ENCODE results near the gene OPA3.

- TF ChIP-seq CTCF (IDR thresholded peaks at IDR 0.05; ENCODE audit: insufficient read depth, low read length): no peak
- no peak for TF ChIP-seq POLR2AphosphoS5 (IDR thresholded peaks at IDR 0.05; ENCODE audit: low read depth)
- no peak for TF ChIP-seq REST (IDR thresholded peaks at IDR 0.05; ENCODE audit: insufficient replicate concordance, low read depth)
- TF ChIP-seq GABPA (IDR thresholded peaks at IDR 0.05; ENCODE audit: low read depth): no peak
- no peak for TF ChIP-seq SPI1 (IDR thresholded peaks at IDR 0.05; ENCODE audit: borderline replicate concordance, low read depth)
These were observed 5.8 kb upstream of the OPA3 start for GRCh38 chr19:45590300-45591003.

Data from HL-60 (cell line).